ENCODE data around the gene KCNQ1. TPM values are rescaled to one million over a fixed set of nuclear protein-coding genes. Genes with fewer than 3 reads are reported as not detected.

The KCNQ1 gene
- total RNA-seq, 1 donor from 2014 or later = 2.7 TPM

DNA sequence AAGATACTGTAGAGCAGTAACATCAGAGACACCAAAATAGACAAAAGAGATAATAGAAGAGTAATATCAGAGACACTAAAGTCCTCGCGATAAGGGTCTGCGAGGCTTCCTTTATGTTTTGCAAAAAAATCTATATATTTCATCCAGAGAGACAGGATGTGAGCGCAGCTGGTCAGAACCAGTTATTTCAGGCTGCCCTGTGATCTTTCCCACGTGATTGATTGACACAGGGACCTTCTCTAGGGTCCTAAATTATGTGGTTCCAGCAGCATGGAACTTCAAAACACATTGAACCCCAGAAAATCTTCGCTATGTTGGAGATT is 118.0 kb downstream of the KCNQ1 start:
- Histone ChIP-seq H3K4me1 (no peaks in the 10 kb centered on the region), H3K9me3 (no peaks in the 10 kb centered on the region), H3K27ac (no peak overlapping the region), H3K4me3 (no peak overlapping the region), H3K36me3 (no peaks in the 10 kb centered on the region), H3K27me3 (no peaks in the 10 kb centered on the region)
- intact Hi-C loops (cut with DNase I) = no loop called here
- TF ChIP-seq POLR2AphosphoS5 (IDR thresholded peaks at IDR 0.05; ENCODE audit: insufficient read depth in 1 of 2, low read depth in 1 of 2) (no peak), POLR2A (IDR thresholded peaks at IDR 0.05) (no peak)
- TF ChIP-seq, protein P1, sequence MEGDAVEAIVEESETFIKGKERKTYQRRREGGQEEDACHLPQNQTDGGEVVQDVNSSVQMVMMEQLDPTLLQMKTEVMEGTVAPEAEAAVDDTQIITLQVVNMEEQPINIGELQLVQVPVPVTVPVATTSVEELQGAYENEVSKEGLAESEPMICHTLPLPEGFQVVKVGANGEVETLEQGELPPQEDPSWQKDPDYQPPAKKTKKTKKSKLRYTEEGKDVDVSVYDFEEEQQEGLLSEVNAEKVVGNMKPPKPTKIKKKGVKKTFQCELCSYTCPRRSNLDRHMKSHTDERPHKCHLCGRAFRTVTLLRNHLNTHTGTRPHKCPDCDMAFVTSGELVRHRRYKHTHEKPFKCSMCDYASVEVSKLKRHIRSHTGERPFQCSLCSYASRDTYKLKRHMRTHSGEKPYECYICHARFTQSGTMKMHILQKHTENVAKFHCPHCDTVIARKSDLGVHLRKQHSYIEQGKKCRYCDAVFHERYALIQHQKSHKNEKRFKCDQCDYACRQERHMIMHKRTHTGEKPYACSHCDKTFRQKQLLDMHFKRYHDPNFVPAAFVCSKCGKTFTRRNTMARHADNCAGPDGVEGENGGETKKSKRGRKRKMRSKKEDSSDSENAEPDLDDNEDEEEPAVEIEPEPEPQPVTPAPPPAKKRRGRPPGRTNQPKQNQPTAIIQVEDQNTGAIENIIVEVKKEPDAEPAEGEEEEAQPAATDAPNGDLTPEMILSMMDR (IDR thresholded peaks at IDR 0.05) = no peak
- no peak for DNase-seq (ENCODE audit: extremely low spot score in 2 of 2)

DNA sequence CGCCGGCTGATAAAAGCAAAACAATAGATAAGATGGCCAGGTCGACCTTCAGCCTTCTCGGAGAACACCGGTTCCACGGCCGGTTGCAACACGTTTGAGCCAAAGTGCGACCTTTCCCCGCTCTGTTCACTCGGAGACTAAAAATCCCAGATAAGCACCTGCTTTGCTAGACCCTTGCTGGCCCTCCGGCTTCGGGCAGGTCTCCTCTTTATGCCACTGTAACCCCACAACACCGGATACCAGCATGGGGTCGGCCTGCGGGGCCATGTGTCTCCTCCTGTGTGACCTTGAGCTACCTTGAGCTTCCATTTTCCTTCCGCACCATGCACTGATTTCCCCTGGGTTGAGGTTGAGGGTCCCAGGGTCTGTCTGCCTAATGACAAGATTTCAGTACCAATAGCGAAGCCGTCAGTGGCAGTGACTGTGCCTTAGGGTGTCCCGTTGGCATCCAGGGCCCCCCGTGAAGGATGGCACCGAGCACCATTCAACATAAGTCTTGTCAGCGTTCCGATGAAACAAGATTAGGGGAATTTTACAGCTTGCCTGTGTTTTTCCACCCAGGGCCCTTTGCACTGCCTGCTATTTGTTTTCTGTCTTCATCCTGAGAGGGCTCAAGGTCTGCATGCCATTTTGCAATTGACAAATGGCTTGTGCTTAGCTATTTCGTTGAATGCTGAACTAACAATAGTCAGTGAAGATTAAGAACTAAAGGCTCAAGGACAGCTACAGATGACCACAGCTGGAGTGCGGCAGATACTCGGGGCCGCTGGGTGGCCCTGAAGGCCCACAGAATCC is 118.6 kb downstream of the KCNQ1 start:
- no peak for TF ChIP-seq POLR2AphosphoS5 (IDR thresholded peaks at IDR 0.05; ENCODE audit: insufficient read depth in 1 of 2, low read depth in 1 of 2)
- no peak for TF ChIP-seq POLR2A (IDR thresholded peaks at IDR 0.05)
- Histone ChIP-seq H3K4me3 (no peak overlapping the region), H3K36me3 (no peaks in the 10 kb centered on the region), H3K9me3 (no peaks in the 10 kb centered on the region), H3K4me1 (no peaks in the 10 kb centered on the region), H3K27ac (no peak overlapping the region), H3K27me3 (no peaks in the 10 kb centered on the region)
- no peak for DNase-seq (ENCODE audit: extremely low spot score in 2 of 2)
- intact Hi-C loops (cut with DNase I) = no loop called here

DNA sequence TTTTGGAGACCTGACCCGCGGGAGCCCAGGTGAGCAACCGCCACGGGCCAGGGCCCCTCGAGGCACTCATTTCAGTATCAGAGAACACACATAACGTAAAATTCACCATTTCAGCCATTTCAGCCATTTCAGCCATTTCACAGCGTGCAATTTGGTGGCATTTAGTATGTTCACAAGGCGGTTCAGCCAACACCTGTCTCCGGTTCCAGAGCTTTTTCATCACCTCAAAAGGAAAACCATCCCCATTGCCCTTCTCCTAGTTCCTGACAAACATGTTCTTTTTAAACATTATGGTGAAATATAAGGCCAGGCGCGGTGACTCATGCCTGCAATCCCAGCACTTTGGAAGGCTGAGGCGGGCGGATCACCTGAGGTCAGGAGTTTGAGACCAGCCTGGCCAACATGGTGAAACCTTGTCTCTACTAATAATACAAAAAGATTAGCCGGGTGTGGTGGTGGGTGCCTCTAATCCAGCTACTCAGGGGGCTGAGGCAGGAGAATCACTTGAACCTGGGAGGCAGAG is 119.3 kb downstream of the KCNQ1 start:
- H3K4me3 ChIP-seq = no peak overlapping the region
- H3K27me3 ChIP-seq = no peaks in the 10 kb centered on the region
- H3K9me3 ChIP-seq = no peaks in the 10 kb centered on the region
- intact Hi-C loops (cut with DNase I) = no loop called here
- TF ChIP-seq POLR2AphosphoS5 (IDR thresholded peaks at IDR 0.05; ENCODE audit: insufficient read depth in 1 of 2, low read depth in 1 of 2) = no peak
- no peak for DNase-seq (ENCODE audit: extremely low spot score in 2 of 2)
- H3K36me3 ChIP-seq = no peaks in the 10 kb centered on the region
- H3K27ac ChIP-seq = no peak overlapping the region
- H3K4me1 ChIP-seq = no peaks in the 10 kb centered on the region

DNA sequence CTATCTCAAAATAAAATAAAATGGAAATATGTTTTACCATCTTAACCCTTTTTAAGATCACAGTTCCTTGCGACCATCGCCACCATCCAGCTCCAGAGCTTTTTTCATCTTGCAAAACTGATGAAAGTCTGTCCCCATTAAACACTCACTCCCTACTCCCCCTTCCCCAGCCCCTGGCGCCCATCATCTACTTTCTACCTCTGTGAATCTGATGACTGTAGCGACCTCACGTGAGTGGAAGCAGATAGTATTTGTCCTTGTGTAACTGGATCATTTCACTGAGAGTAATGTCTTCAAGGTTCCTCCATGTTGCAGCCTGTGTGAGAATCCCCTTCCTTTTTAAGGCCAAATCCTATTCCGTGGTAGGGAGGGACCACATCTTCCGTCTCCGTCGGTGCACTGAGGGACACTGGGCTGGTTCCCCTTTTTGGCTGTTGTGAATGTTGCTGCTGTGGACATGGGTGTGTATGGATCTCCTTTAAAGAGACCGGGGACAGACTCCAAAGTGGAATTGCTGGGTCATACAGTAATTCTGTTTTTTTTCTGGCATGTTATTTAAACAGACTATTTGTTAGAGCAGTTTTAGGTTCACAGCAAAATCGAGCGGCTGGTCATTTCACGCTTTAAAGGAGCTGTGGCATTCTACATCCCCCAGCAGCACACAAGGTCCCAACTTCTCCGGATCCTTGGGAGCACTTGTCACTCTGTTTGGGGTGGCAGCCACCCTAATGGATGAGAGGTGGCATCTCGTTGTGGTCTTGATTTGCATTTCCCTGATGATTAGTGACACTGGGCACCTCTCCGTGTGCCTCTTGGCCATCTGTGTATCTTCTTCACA is 120.0 kb downstream of the KCNQ1 start:
- no peak overlapping the region for H3K27ac ChIP-seq
- no peaks in the 10 kb centered on the region for H3K36me3 ChIP-seq
- TF ChIP-seq, protein P1 (IDR thresholded peaks at IDR 0.05) = no peak
- no peak for TF ChIP-seq POLR2AphosphoS5 (IDR thresholded peaks at IDR 0.05; ENCODE audit: insufficient read depth in 1 of 2, low read depth in 1 of 2)
- TF ChIP-seq POLR2A (IDR thresholded peaks at IDR 0.05) = no peak
- H3K27me3 ChIP-seq = no peaks in the 10 kb centered on the region
- no peaks in the 10 kb centered on the region for H3K4me1 ChIP-seq
- no peaks in the 10 kb centered on the region for H3K9me3 ChIP-seq
- intact Hi-C loops (cut with DNase I) = no loop called here
- H3K4me3 ChIP-seq = no peak overlapping the region
- no peak for DNase-seq (ENCODE audit: extremely low spot score in 2 of 2)

DNA sequence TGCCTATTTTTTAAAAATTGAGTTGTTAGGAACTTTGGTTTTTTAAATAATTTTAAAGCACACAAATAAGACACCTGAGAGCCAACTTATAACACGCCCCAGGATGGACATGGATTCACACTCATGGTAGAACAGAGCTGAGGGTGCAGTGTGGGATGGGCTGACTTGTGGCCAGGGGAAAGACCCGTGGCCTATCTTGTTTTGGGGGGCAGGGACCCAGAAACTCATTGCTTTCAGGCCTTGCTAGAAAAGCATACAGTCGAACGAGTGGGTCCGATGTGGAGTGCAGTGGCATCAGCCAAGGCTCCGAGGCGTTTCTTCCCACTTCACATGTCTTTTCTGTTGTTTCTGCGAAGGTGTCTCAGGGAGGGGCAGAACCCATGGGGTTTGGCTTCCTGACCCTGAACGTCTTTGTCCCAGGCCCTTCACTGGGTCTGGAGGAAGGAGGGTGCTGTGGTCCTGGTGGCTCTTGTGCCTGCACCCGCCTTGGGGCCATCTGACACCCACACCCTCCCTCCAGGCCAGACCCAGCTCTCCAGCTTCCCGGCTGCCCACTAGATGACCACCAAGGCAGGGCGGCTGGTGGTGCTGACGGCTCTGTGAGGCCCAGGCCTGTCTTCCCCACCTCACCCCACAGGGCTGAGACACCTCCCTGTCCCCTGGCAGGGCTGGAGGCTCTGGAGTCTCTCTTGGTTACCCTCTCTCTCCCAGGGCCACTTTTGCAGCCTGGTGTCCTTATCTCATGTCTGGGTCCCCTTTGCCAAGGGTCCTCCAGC is 120.8 kb downstream of the KCNQ1 start:
- TF ChIP-seq POLR2AphosphoS5 (IDR thresholded peaks at IDR 0.05; ENCODE audit: insufficient read depth in 1 of 2, low read depth in 1 of 2) (no peak), POLR2A (IDR thresholded peaks at IDR 0.05) (no peak)
- TF ChIP-seq, protein P1 (IDR thresholded peaks at IDR 0.05) = no peak
- H3K27ac ChIP-seq = no peak overlapping the region
- intact Hi-C loops (cut with DNase I) = no loop called here
- H3K4me3 ChIP-seq = no peak overlapping the region
- no peaks in the 10 kb centered on the region for H3K4me1 ChIP-seq
- DNase-seq (ENCODE audit: extremely low spot score in 2 of 2) = no peak
- H3K9me3 ChIP-seq = no peaks in the 10 kb centered on the region
- H3K27me3 ChIP-seq = no peaks in the 10 kb centered on the region
- no peaks in the 10 kb centered on the region for H3K36me3 ChIP-seq
